ENCODE data around the gene C11orf65.

C11orf65 gene

GRCh38 chr11:108467091-108467823 lies at the start of gene C11orf65:
Gene C11orf65, minus strand, starts transcription at chr11:108467529. Its CDS starts 5,970 bp downstream, at chr11:108461559.
- peak; percentile 96 for DNase-seq

GRCh38 chr11:108516125-108516524 lies 48.8 kb upstream of the C11orf65 start:
- no peak for DNase-seq

DNA sequence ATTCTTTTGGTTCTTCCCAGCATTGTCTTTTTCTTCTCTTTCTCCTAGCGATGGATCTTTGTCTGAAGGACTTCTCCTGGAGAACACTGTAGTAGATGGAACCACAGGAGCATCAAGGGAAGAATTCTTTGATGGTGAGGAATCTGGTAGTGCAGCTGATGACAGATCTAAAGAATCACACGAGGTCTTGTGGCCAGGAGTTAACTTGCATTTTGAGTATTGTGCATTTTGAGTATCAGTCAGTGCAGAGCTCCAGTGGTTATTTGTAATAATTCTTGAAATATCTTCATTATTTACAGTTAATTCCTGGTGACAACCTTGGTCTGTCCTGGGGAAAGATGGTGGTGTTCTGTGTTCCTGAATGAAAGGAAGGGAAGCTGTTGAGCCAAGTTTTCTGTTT lies 45.4 kb upstream of the C11orf65 start:
- DNase-seq: no peak

DNA sequence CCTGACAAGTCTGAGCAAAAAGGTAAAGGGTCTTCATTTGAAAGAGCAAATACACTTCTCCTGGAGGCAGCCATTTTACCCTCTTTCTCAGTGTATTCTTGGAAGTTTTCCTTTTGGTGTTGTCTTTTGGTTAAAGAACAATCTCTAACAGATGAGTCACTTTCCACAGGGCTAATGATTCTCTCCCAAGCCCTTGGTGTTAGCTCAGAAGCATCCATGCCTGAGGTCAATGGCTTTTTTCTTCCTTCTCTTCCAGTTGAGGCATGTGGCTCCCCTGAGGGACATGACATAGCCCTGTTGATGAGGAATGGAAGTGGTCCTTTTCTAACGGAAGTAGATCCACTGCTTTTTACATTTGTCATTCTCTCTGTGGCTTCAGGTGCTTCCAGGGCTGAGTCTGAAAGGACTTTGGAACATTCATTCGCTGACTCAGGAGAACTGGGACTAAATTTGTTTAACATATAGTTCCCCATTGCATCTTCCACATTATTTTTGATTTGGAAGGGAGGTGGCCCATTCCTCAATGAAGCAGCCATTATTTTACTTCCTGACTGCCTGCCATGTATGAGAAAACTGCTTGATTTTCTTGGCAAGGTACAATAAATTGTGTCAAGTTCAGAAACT lies 44.6 kb upstream of the C11orf65 start:
- DNase-seq: no peak

DNA sequence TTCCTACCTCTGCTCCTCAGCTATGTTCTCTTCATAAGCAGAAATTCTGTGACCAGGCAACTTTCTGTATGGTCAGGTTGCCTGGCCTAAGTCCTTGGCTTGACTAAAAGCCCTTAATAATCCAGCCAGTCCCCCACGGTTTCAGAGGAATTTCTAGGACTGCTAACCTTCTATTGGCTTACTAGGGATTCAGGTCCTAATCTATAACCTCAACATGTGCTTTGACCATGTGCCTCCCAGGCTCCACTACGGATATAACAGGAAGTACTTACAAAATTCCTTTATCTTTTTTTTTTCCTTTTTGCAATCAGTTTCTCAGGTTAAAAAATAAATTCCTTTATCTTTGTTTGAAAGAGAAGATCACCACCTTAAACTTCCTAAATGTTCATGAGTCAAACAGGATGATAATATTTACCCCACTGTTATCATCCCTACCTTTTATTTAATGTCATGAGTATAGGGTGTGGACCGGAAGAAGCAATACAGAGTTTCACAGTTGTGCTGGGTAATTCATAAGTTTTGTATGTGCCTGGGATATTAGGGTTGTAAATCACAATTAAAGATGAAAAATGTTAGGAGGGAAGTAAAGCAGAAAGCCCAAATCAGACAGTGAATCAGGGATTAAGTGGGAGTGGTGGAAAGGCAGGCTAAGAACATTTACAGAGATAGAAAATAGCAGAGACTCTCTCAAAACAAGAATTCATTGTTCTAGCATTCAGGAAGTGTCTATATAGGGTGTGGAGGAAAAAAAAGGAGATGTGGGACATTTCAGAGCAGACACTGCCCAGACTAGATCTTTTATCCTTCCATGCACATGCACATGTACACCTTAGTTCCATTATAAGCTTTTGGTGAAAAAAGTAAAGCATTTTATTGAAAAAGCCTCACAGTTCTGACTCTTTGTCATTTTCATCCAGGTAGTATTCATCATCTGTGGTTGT lies 41.6 kb upstream of the C11orf65 start:
- no peak for DNase-seq

DNA sequence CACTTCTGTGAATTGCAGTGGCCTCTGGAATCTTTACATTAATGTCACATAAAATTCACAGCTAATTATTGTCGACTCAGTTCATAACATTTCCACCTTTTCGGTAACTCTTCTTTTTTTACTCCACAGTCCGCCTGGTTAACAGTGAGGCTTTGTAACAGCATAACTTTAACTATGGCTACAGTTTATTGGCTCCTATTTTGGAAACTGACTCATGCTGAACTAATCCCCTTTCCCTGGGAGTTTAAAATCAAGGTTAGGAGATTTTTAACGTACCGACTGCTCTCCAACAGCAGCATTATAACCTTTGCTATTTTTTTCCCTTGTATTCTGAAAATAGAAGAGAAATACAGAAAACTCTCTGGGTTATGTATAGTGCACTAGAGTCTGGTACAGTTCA lies 34.1 kb upstream of the C11orf65 start:
- DNase-seq: no peak

DNA sequence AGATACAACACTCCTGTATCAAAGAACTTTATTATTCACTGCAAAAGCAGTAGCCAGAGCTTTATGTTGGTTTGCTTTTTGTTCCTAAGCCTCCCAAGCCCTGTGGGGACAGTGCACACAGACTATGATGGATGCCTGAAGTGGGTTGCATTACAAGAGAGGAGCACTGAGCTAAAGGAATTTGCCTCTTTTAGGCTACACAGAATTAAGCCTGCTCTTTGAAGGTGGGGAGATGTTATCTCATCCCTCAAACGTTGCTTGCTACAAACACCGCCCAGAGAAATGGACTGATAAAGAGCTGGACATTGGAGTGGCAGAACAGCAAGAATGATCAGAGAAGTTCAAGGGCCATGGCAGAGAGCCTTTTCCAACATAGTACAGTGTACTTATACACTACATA lies 33.4 kb upstream of the C11orf65 start:
- no peak for DNase-seq

DNA sequence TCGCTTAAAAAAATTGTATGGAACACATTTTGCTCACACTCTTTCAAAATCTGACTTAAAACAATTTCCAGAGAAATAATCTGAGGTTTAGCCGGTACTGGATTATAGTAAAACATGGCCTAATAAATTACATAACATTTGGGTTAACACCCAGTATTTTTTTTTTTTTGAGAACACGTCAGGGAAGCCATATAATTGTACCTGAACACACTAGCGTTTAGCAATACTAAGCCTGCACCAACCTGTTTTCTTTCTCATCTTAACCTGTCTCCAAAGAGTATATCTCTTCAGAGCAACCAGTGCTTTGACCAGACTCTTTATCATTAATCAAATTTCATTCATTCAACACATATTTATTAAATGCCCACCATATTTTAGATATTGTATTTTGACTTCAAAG lies 32.8 kb upstream of the C11orf65 start:
- no peak for DNase-seq

DNA sequence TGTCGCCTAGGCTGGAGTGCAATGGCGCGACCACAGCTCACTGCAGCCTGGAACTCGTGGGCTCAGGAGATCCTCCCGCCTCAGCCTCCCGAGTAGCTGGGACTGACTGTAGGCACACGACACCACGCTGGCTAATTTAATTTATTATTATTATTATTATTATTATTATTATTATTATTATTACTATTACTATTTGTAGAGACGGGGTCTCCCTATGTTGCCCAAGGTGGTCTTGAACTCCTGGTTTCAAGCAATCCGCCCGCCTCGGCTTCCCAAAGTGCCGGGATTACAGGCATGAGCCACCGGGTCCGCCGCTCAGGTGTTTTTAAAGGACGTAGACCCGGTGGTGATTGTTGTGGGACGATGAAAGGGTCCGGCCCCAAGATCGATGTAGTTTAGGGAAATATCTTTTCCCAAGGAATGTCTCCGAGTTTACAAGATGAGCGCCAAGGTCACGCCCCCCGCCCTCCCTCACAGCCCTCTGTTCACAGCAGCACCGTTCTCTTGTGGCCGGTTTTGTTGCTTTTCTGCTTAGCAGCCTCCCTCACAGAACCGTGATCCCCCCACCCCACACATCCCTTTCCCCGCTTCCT lies 31.6 kb upstream of the C11orf65 start:
- no peak for DNase-seq

DNA sequence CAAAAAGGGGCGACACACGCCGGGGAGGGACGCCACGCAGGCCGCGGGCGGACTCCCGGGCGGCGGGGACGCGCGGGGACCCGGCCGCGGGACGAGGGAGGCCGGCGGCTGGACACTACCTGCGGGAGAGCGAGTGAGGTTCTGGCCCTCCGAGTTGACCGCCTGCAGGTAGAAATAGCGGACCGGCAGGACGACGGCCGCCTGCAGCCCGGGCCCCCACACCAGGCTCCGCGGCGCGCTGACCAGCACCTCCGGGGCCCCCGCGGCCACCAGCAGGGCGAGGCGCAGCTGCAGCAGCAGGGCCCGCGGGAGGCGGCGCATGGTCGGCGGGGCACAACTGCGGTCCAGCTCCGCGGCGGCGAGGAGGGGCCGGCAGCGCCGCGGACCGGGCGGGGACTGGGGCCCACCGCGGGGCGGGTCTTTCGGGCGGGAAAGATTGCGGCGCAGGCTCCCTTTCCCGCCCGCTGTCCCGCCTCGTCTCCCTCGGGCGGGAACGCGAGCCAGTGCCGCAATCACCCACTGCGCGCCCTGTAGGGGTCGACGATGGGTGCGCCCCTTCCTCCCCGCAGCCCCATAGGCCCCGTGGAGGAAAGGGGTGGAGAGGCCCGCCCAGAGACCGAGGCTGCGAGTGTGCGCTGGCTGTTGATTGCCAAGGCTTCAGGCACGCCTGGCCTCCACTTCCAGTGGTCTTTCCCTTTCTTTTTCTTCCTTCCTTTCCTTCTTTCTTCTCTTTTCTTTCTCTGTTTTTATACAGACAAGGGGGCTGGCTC lies 30.9 kb upstream of the C11orf65 start, which contains the start of gene POGLUT3:
Gene POGLUT3 (minus strand): TSS at position 339 of the 770 bp plus-strand sequence. CDS start 18 bp downstream, at position 321.
- peak; percentile 65 for DNase-seq

DNA sequence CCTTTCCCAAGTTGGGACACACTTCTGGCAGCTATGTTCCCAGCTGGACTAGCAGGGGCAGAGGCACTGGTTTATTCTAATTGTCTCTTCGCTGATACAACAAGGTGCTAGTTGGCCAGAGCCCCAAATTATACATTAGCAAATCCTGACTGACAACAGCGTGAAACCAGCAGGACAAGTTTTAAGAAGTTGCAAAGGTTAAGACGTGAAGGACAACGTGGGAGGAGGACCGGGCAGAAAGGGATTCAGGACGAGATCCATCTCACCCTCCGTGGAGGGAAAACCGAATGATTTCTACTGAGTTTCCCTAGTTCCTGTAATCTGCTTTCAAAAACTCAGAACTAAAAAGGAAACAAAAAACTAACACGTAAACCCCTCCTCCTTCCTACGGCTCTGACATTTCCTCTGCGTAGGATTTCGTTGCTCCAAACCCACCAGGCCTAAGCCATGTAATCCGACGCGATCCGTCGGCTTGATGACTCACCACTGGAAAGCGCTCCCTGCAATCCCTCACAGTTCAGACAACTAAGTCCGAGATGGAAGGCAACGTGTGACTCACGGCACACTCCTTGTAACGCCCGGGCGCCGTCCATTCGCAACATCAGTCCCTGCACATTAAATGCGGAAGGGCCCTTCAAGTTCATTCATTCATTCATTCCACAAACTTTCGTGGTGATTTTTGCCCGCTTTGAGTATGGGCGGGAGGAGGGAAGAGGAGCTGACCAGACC lies 30.2 kb upstream of the C11orf65 start:
- peak; percentile 82 for DNase-seq

DNA sequence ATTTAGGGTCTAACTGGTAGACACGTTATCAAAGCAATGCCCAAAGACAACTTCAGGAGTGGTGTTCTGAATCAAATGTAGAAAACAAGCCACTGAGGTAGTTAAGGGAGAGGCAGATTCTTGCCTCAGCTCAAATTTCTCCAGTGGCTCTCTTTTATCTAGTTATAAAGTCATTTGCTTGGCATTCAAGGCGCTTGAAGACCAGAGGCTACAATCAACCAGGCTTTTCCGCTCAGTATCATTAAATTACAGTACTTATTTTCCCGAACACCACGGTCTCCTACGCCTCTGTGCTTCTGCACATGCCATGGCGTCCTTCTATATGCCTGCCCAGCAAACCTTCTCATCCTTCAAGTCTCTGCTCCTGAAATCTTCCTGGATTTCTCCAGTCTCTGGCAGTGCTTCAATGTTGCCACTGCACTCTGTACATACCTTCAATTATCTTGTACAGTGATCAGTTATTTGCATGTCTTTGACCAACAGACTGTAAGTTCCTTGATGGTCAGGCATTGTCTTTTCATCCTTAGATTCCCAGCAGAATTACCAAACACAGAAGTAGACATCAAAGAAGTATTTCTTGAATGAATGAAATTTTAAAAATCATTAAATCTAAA lies 29.4 kb upstream of the C11orf65 start:
- DNase-seq: no peak

DNA sequence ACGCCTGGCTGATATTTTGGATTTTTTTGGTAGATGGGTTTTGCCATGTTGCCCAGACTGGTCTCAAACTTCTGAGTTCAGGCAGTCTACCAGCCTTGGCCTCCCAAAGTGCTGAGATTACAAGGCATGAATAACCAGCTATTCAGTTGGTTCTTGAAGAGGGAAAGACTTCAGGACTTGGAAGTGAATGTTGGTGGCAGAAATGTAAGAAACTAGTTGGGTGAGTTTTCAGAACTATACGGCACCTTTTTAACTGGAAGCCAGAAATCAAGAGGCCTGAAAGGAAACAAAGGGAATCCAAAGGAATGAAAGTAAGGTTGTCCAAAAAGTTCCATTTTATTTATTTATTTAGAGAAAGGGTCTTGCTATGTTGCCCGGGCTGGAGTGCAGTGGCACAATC lies 28.0 kb upstream of the C11orf65 start:
- no peak for DNase-seq

DNA sequence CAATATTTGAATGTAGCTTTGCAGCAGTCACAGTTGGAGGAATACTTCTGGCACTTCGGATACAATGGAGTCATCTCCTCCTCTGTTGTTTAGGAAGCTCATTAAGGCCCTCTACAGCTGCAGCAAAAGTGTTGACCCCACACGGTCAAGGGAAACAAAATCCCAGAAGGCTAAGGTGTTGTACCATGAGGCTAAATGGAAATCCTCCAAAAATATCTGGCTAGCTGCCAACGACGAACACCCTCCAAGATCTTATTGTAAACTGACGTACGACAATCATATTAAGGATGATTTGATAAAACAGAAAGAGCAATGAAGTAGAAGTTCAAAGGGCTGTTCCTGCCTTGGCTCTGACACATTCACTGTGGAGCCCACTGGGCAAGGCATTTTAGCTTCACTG lies 26.9 kb upstream of the C11orf65 start:
- DNase-seq: no peak

- no peak for DNase-seq
These were observed 24.6 kb upstream of the C11orf65 start for GRCh38 chr11:108491936-108492335.

DNA sequence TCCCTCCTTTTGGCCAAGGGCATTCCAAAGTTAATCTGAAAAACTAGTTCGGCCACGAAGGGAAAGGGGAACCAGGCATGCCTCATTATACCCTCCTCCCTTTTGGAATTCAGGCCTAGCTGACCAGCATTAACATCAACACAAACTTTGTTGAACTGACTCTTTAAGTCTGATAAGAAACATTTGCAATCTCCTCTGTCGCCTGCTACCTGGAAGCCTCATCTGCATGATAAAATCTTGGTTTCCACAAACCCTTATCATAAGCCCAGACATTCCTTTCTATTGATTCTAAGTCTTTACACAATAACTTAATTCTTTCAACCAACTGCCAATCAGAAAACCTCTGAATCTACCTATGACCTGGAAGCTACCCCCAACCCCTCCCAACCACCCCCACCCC lies 19.5 kb upstream of the C11orf65 start:
- no peak for DNase-seq

DNA sequence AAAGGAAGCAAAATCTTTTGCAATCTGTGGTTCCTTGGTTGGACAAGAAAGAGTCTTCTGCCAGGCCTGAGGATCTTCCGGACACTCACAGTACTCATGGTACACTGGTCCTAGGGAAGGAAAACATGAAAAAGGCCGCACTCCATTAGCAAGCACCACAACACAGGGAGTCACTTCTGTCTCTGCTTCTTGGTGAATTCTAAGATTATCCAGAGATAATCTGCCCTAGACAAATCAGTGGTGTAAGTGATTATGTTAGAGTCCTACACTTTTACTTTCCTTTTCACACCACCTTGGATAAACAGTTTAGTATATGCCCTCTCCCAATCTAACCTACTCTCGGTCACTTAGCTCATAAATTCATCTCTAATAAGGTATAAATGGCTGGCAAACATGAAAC lies 19.0 kb upstream of the C11orf65 start:
- DNase-seq: no peak

GRCh38 chr11:108483163-108483562 lies 15.8 kb upstream of the C11orf65 start:
- DNase-seq: no peak

DNA sequence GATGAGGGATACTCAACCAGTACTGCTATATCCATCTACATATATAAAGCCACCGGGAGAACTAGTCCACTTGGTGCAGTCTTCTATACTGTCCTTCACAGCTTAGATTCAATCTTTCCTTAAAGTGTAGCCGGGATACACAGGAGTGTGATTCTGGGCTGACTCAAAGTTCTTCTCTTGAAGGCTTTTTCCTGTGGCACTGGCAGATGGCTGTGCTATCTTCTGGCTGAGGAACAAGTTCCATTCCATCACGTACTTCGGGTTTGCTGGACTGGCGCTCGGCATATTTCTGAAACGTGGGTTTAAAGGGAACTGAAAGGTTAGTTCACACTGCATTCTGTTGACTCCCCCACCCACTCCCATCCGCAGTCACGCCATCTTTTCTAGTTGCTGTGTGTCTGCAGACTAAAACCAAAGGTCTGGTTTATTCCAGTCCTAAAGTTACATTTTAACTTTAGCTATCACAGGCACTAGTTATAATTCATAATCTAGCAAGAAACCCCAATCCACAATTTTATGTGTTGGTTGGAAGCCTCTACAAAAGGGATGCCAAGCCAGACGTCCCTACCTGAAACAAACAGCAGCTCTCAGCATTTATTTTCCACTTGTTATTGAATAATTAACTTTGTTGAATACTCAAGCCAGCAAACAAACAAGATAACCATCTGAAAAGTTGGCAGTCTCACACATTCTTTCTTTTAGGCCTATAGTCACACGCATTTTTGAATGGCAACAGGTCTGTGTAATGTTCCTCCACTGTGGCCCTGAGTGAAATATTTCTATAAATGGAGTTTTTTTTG lies 7.5 kb upstream of the C11orf65 start:
- no peak for DNase-seq

- no peak for DNase-seq
These were observed 5.4 kb upstream of the C11orf65 start for GRCh38 chr11:108472681-108473080.

Measured in stimulated activated CD4-positive, alpha-beta T cell treated with anti-CD3 and anti-CD28 coated beads, Interleukin-15, amount 100 ng/mL, for 24 hours (primary cell).